Stimulated activated CD8-positive, alpha-beta memory T cell treated with anti-CD3 and anti-CD28 coated beads, Interleukin-4, amount 100 ng/mL, for 4 hours (primary cell): Measurements from ENCODE around the gene DNAJC6.

Source experiments
- DNase-seq, 2 donors: peaks; one replicate each; pipeline ENCODE4 v3.0.0-alpha.2; 2020; ENCODE audit warnings: low read depth in 2 of 2, low spot score in 1 of 2

Gene DNAJC6

GRCh38 chr1:65292861-65293593 lies 16.3 kb upstream of the DNAJC6 start:
- no peak for DNase-seq

- DNase-seq = no peak
Observed at GRCh38 chr1:65297706-65298105, 11.6 kb upstream of the DNAJC6 start.

GRCh38 chr1:65299328-65299727 lies 10.0 kb upstream of the DNAJC6 start:
- no peak for DNase-seq

- DNase-seq = no peak
Observed at GRCh38 chr1:65308781-65309303, 501 bp upstream of the DNAJC6 start.

GRCh38 chr1:65310078-65310587 lies 790 bp downstream of the DNAJC6 start:
- no peak for DNase-seq

GRCh38 chr1:65311760-65312159 lies 2.4 kb downstream of the DNAJC6 start:
- no peak for DNase-seq

- no peak for DNase-seq
Observed at GRCh38 chr1:65316233-65316632, 6.9 kb downstream of the DNAJC6 start.

GRCh38 chr1:65317866-65318653 lies 8.7 kb downstream of the DNAJC6 start:
- DNase-seq = no peak

- DNase-seq = no peak
Observed at GRCh38 chr1:65319141-65319540, 9.8 kb downstream of the DNAJC6 start.

GRCh38 chr1:65319754-65320153 lies 10.4 kb downstream of the DNAJC6 start:
- DNase-seq = no peak

- no peak for DNase-seq
Observed at GRCh38 chr1:65321879-65322278, 12.5 kb downstream of the DNAJC6 start.

GRCh38 chr1:65323246-65323645 lies 13.9 kb downstream of the DNAJC6 start:
- DNase-seq = no peak

GRCh38 chr1:65330021-65330420 lies 20.7 kb downstream of the DNAJC6 start:
- DNase-seq = no peak

- DNase-seq = no peak
Observed at GRCh38 chr1:65330822-65331221, 21.5 kb downstream of the DNAJC6 start.

GRCh38 chr1:65332821-65333220 lies 23.5 kb downstream of the DNAJC6 start:
- DNase-seq = no peak

- no peak for DNase-seq
Observed at GRCh38 chr1:65334081-65334480, 24.7 kb downstream of the DNAJC6 start.

- no peak for DNase-seq
Observed at GRCh38 chr1:65339866-65340468, 30.6 kb downstream of the DNAJC6 start.

- DNase-seq = no peak
Observed at GRCh38 chr1:65341381-65341780, 32.0 kb downstream of the DNAJC6 start.

- DNase-seq = no peak
Observed at GRCh38 chr1:65343286-65343685, 33.9 kb downstream of the DNAJC6 start.

GRCh38 chr1:65344171-65344814 lies 35.0 kb downstream of the DNAJC6 start:
- no peak for DNase-seq

GRCh38 chr1:65346190-65346589 lies 36.8 kb downstream of the DNAJC6 start:
- no peak for DNase-seq
